Aorta (tissue), 5 donors: ENCODE results near the gene FAM43A. TPM values are rescaled to one million over a fixed set of nuclear protein-coding genes. Genes with fewer than 3 reads are reported as not detected.

ENCODE experiments used
- ATAC-seq: fragments of 200-7000 bp; cut with Tn5 transposase; one replicate; pipeline ENCODE4 v1.9.1; 2022; ENCODE audit warnings: moderate library complexity; ENCODE audit not compliant: low FRiP score
- DNase-seq, 2 donors: peaks; one replicate each; pipeline ENCODE4 v3.0.0-alpha.2; 2020
- H3K27ac ChIP-seq, 2 donors: one replicate each; pipeline ENCODE4 v1.5.1; 2013; ENCODE audit warnings: low read length in 2 of 2, mild to moderate bottlenecking in 2 of 2, moderate library complexity in 2 of 2, control low read depth in 1 of 2, inconsistent platforms in 1 of 2, low read depth in 1 of 2
- H3K27me3 ChIP-seq, 2 donors: one replicate each; pipeline ENCODE4 v1.6.1; 2013; ENCODE audit warnings: control low read depth in 1 of 2, low read length in 1 of 2, mild to moderate bottlenecking in 1 of 2, moderate library complexity in 1 of 2; ENCODE audit not compliant: insufficient read depth in 2 of 2, control insufficient read depth in 1 of 2
- H3K36me3 ChIP-seq, 2 donors: one replicate each; pipeline ENCODE4 v1.6.1; 2013; ENCODE audit warnings: control low read depth in 1 of 2, low read length in 1 of 2, mild to moderate bottlenecking in 1 of 2; ENCODE audit not compliant: insufficient read depth in 2 of 2, control insufficient read depth in 1 of 2
- H3K4me1 ChIP-seq, 2 donors: one replicate each; pipeline ENCODE4 v1.6.1; 2013; ENCODE audit warnings: low read length in 2 of 2, control low read depth in 1 of 2, mild to moderate bottlenecking in 1 of 2, moderate library complexity in 1 of 2; ENCODE audit not compliant: insufficient read depth in 2 of 2, control insufficient read depth in 1 of 2
- H3K4me3 ChIP-seq, 2 donors: one replicate each; pipeline ENCODE4 v1.5.1; 2013; ENCODE audit warnings: low read length in 2 of 2, control low read depth in 1 of 2, mild to moderate bottlenecking in 1 of 2
- H3K9me3 ChIP-seq: one replicate; pipeline ENCODE4 v1.6.1; 2013; ENCODE audit warnings: mild to moderate bottlenecking, low read length; ENCODE audit not compliant: control insufficient read depth
- WGBS, 2 donors: extraction: QIAGEN DNeasy Blood & Tissue Kit; methylation state at CpG; one replicate each; pipeline ENCODE4 v1.1.7; 2013; 5-methylcytosine and 5-hydroxymethylcytosine counted together
- intact Hi-C, 2 donors: fragments of 100-400 bp; cut with DNase I; formaldehyde crosslinking; loops; one replicate each; pipeline versions ENCODE4 v1.14.2 to v1.15.0; 2022
- polyA plus RNA-seq, 2 donors: library from polyadenylated mRNA; stranded (reverse); fragments of 200-250 nt; gene quantifications; one replicate each; pipeline ENCODE4 v1.2.3, GENCODE V29; 2013
- total RNA-seq, 2 donors: library from RNA; stranded (reverse); fragmentation: NEBNext Ultra II Directional; extraction: Animal tissue kit (Norgen Biotek cat#: 25700); gene quantifications; one replicate each; pipeline ENCODE4 v1.2.1, GENCODE V29; 2021
- donor health status: healthy with polysubstance abuse.
- donor health status: Bipolar disorder and iron deficiency.
- donor health status: DM: no; HTN: no; CAD: no.
- donor health status: DM: no; HTN: no; CAD: no.
- donor health status: DM: yes; HTN: yes; CAD: no.

FAM43A gene
- total and polyA plus RNA-seq, 4 donors, result 1.4 to 19.4 (median 5.2) TPM

- Histone ChIP-seq H3K4me3 (no peak overlapping the region), H3K36me3 (peaks cover 3 to 8% of the 10 kb centered on the region in 2 donors), H3K27me3 (no peaks in the 10 kb centered on the region), H3K27ac (no peak overlapping the region), H3K9me3 (no peaks in the 10 kb centered on the region), H3K4me1 (no peaks in the 10 kb centered on the region)
- no peak for ATAC-seq
- WGBS, 2 donors, result 80 to 87% methylated on average over 7 of the region's 7 CpGs
- intact Hi-C loops, result no loop called here
- no peak for DNase-seq
These were observed 28.2 kb upstream of the FAM43A start for GRCh38 chr3:194657439-194657838.

- Histone ChIP-seq H3K9me3 (no peaks in the 10 kb centered on the region), H3K4me1 (no peaks in the 10 kb centered on the region), H3K36me3 (peaks cover 3 to 7% of the 10 kb centered on the region in 2 donors), H3K4me3 (no peak overlapping the region), H3K27ac (no peak overlapping the region), H3K27me3 (no peaks in the 10 kb centered on the region)
- 83 to 86% methylated on average over 5 of the region's 5 CpGs for WGBS, 2 donors
- ATAC-seq (no peak), DNase-seq (no peak)
- intact Hi-C loops, result no loop called here
These were observed 27.0 kb upstream of the FAM43A start for GRCh38 chr3:194658477-194659242.

- Histone ChIP-seq H3K9me3 (no peaks in the 10 kb centered on the region), H3K4me3 (no peak overlapping the region), H3K27me3 (no peaks in the 10 kb centered on the region), H3K36me3 (peaks cover 3 to 7% of the 10 kb centered on the region in 2 donors), H3K27ac (no peak overlapping the region), H3K4me1 (no peaks in the 10 kb centered on the region)
- ATAC-seq (no peak), DNase-seq (no peak)
- intact Hi-C loops, result loop anchor here in 1 of 2 donors (5.0 kb wide), 1 partner anchor 268 kb away; no protein-coding TSS in a partner anchor
- WGBS, 2 donors, result 81 to 85% methylated on average over 7 of the region's 7 CpGs
These were observed 25.9 kb upstream of the FAM43A start for GRCh38 chr3:194659778-194660177.

- H3K9me3 ChIP-seq, result no peaks in the 10 kb centered on the region
- no peak overlapping the region for H3K4me3 ChIP-seq
- H3K27me3 ChIP-seq, result no peaks in the 10 kb centered on the region
- ATAC-seq, result no peak
- peaks cover 3 to 11% of the 10 kb centered on the region in 2 donors for H3K36me3 ChIP-seq
- intact Hi-C loops, result loop anchor here in 1 of 2 donors (5.0 kb wide), 1 partner anchor 266 kb away; no protein-coding TSS in a partner anchor
- no peaks in the 10 kb centered on the region for H3K4me1 ChIP-seq
- DNase-seq, result no peak
- WGBS, 2 donors, result 88 to 91% methylated on average over 3 of the region's 3 CpGs
- H3K27ac ChIP-seq, result no peak overlapping the region
These were observed 24.3 kb upstream of the FAM43A start for GRCh38 chr3:194661374-194661773.

GRCh38 chr3:194661946-194662345 is 23.7 kb upstream of the FAM43A start:
- DNase-seq, result no peak
- intact Hi-C loops, result loop anchor here in 1 of 2 donors (5.0 kb wide), 1 partner anchor 265 kb away; no protein-coding TSS in a partner anchor
- no peaks in the 10 kb centered on the region for H3K27me3 ChIP-seq
- ATAC-seq, result no peak
- WGBS, 2 donors, result 76 to 81% methylated on average over 6 of the region's 6 CpGs
- no peak overlapping the region for H3K4me3 ChIP-seq
- no peaks in the 10 kb centered on the region for H3K9me3 ChIP-seq
- peaks cover 3 to 11% of the 10 kb centered on the region in 2 donors for H3K36me3 ChIP-seq
- H3K27ac ChIP-seq, result no peak overlapping the region
- H3K4me1 ChIP-seq, result no peaks in the 10 kb centered on the region

- ATAC-seq (no peak), DNase-seq (no peak)
- no peak overlapping the region for H3K27ac ChIP-seq
- H3K9me3 ChIP-seq, result no peaks in the 10 kb centered on the region
- H3K27me3 ChIP-seq, result no peaks in the 10 kb centered on the region
- 91% methylated on average over 7 of the region's 7 CpGs for WGBS, 2 donors
- no peak overlapping the region for H3K4me3 ChIP-seq
- H3K36me3 ChIP-seq, result peaks cover 0 to 7% of the 10 kb centered on the region in 2 donors
- intact Hi-C loops, result loop anchor here in 1 of 2 donors (5.0 kb wide), 1 partner anchor 262 kb away; no protein-coding TSS in a partner anchor
- H3K4me1 ChIP-seq, result no peaks in the 10 kb centered on the region
These were observed 20.8 kb upstream of the FAM43A start for GRCh38 chr3:194664857-194665256.

GRCh38 chr3:194667363-194667762 is 18.3 kb upstream of the FAM43A start:
- Histone ChIP-seq H3K4me1 (no peaks in the 10 kb centered on the region), H3K27me3 (no peaks in the 10 kb centered on the region), H3K27ac (no peak overlapping the region), H3K36me3 (peaks cover 0 to 4% of the 10 kb centered on the region in 2 donors), H3K4me3 (no peak overlapping the region), H3K9me3 (no peaks in the 10 kb centered on the region)
- 78 to 84% methylated on average over 7 of the region's 7 CpGs for WGBS, 2 donors
- no peak for ATAC-seq
- DNase-seq, result no peak
- intact Hi-C loops, result no loop called here

GRCh38 chr3:194671511-194671899 is 14.2 kb upstream of the FAM43A start:
- H3K27ac ChIP-seq, result peak overlapping the region in 1 of 2 donors; percentile 88
- ATAC-seq, result no peak
- H3K36me3 ChIP-seq, result no peaks in the 10 kb centered on the region
- WGBS, 2 donors, result 1% methylated on average over 5 of the region's 5 CpGs
- H3K27me3 ChIP-seq, result no peaks in the 10 kb centered on the region
- no peak for DNase-seq
- peak overlapping the region; percentile 95 to 99 for H3K4me3 ChIP-seq
- intact Hi-C loops, result loop anchor here in 1 of 2 donors (10.0 kb wide), 1 partner anchor 853 kb away; no protein-coding TSS in a partner anchor
- H3K9me3 ChIP-seq, result no peaks in the 10 kb centered on the region
- H3K4me1 ChIP-seq, result no peaks in the 10 kb centered on the region
